ENCODE measurements around the gene BET1. TPM values are rescaled to one million over a fixed set of nuclear protein-coding genes. Genes with fewer than 3 reads are reported as not detected.

Gene BET1
- total RNA-seq, 1 experiment from 2014 or later: 21.4 TPM

- Histone ChIP-seq H4K91ac (ENCODE audit: insufficient read length, low read depth, low read length) (no peak overlapping the region), H3K79me2 (ENCODE audit: insufficient read depth, low read length) (no peaks in the 10 kb centered on the region), H2BK15ac (ENCODE audit: low read depth, low read length) (no peak overlapping the region), H3K23me2 (ENCODE audit: insufficient read length, low read depth, low read length, poor library complexity, severe bottlenecking) (no peaks in the 10 kb centered on the region), H2AFZ (ENCODE audit: low read length) (no peak overlapping the region), H4K8ac (replicated peaks; ENCODE audit: insufficient read length, low read depth, low read length) (no peak overlapping the region), H3K4me2 (ENCODE audit: insufficient read depth, insufficient read length, low read length) (no peak overlapping the region), H3K4ac (ENCODE audit: low read depth, low read length) (no peak overlapping the region), H3K56ac (ENCODE audit: insufficient read length, low read depth, low read length) (no peak overlapping the region), H3K14ac (ENCODE audit: insufficient read depth, low read length) (no peak overlapping the region), H4K20me1 (ENCODE audit: control insufficient read depth, insufficient read depth, insufficient read length) (no peaks in the 10 kb centered on the region), H2BK20ac (ENCODE audit: low read depth, low read length, poor library complexity, severe bottlenecking) (no peak overlapping the region), H3T11ph (ENCODE audit: low read length) (no peak overlapping the region), H3K27me3 (ENCODE audit: insufficient read depth, low read length) (no peaks in the 10 kb centered on the region), H3K23ac (ENCODE audit: insufficient read length, low read depth, low read length) (no peak overlapping the region), H3K18ac (ENCODE audit: insufficient read length, low read depth, low read length) (no peak overlapping the region), H2BK5ac (ENCODE audit: insufficient read length, low read length) (no peak overlapping the region), H4K5ac (ENCODE audit: insufficient read length, low read depth, low read length) (no peak overlapping the region), H3K9ac (ENCODE audit: extremely low read depth, insufficient read length, low read length) (no peak overlapping the region), H2BK120ac (ENCODE audit: low read depth, low read length, poor library complexity, severe bottlenecking) (no peak overlapping the region), H3K79me1 (ENCODE audit: insufficient read depth, low read depth, low read length, poor library complexity, severe bottlenecking) (no peaks in the 10 kb centered on the region), H3K4me1 (ENCODE audit: insufficient read depth, low read length) (no peaks in the 10 kb centered on the region; the same call in 1 of the 2 replicates), H3K27ac (ENCODE audit: insufficient read length, low read depth, low read length) (no peak overlapping the region), H3K9me3 (ENCODE audit: control insufficient read depth, low read depth, low read length) (no peaks in the 10 kb centered on the region), H2AK5ac (ENCODE audit: insufficient read length, low read length) (no peak overlapping the region), H2BK12ac (ENCODE audit: insufficient read length, low read depth, low read length) (no peak overlapping the region)
- H3K9me3 Mint-ChIP-seq: no peaks in the 10 kb centered on the region
- no peak for TF ChIP-seq CTCF (conservative IDR thresholded peaks at IDR 0.05)
- no peaks in the 10 kb centered on the region for H3K36me3 Mint-ChIP-seq (ENCODE audit: insufficient read depth in 1 of 3, low read depth in 3 of 3)
- no CpG with 5 or more reads among the region's 2 CpGs for WGBS (ENCODE audit: extremely low coverage, insufficient read length, low lambda C conversion rate)
- DNase-seq: no peak
- no peak overlapping the region for H3K27ac Mint-ChIP-seq
- H3K4me3 Mint-ChIP-seq: no peak overlapping the region
- H3K27me3 Mint-ChIP-seq (ENCODE audit: low read depth): no peaks in the 10 kb centered on the region
- H3K4me1 Mint-ChIP-seq: peaks cover 9 to 27% of the 10 kb centered on the region in 2 experiments; a peak in 3 of 4 replicates
Measured at GRCh38 chr7:94040254-94040653, 36.1 kb upstream of the BET1 start.

Data from H9 (cell line).